Measurements from ENCODE around the gene PLCE1. TPM values are rescaled to one million over a fixed set of nuclear protein-coding genes. Genes with fewer than 3 reads are reported as not detected.

Gene PLCE1
- total and polyA plus RNA-seq, 2 of the 8 experiments (the other 6 are each of a cell fraction or from before 2014, with no cell fraction given) = 0.05 to 0.06 TPM

DNA sequence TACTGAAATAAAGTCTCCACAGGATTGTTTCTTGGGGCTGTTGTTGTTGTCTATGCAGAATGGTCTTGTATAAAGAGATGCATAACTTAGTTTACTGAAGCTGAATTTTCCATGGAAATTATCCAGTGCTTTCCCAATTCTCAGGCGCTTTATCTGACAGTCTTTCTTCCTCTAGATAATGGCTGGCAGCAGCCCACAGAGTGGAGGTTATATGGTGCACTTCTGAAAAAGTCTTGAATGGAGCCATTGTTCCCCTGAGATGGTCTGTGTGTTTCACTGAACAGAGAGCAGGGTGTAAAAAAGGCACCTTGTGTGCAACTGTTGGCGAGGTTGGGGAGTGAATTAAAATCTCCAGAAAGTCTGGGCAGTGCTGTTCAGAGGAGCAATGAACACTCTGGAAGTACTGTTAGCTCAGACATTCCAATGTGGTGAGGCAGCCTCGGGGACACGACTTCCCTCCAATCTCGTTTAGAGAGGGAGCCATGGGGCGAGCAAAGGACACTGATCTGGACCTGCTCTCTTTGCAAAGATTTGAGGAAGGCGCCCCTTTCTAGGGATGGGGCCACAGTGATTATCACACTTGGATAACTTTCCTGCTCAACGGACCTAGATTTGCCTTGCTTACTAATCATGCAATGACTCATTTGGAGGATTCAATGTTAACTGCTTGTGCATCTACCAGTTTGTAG is 2.0 kb upstream of the PLCE1 start:
- Histone ChIP-seq H3K27me3 (replicated peaks in 1 of 4; ENCODE audit: control insufficient read depth in 3 of 4, extremely low read depth in 1 of 4, insufficient read depth in 3 of 4, low read length in 3 of 4) (peaks cover 25 to 65% (median 50%) of the 10 kb centered on the region in 4 experiments), H3K4me2 (ENCODE audit: insufficient read depth in 1 of 2, low read depth in 2 of 2, low read length in 2 of 2) (no peak overlapping the region), H3K23ac (ENCODE audit: insufficient read length) (no peak overlapping the region), H2BK120ac (replicated peaks; ENCODE audit: low read depth, low read length) (no peak overlapping the region), H2AK5ac (ENCODE audit: low read depth, low read length) (no peak overlapping the region), H3K23me2 (ENCODE audit: low read depth, low read length) (peaks cover 8% of the 10 kb centered on the region; the same call in 1 of the 2 replicates), H3K4me1 (replicated peaks in 1 of 4; ENCODE audit: control insufficient read depth in 3 of 4, insufficient read depth in 4 of 4, low read length in 3 of 4) (peaks cover 0 to 3% (median 0%) of the 10 kb centered on the region in 4 experiments; a peak in 3 of 7 replicates), H4K8ac (ENCODE audit: extremely low read depth, insufficient read depth, low read length) (no peak overlapping the region), H3K4me3 (ENCODE audit: extremely low read depth in 1 of 4, insufficient read depth in 2 of 4, low read depth in 3 of 4, low read length in 4 of 4) (no peak overlapping the region), H4K20me1 (replicated peaks in 1 of 2; ENCODE audit: control insufficient read depth in 1 of 2, insufficient read depth in 2 of 2, low read length in 2 of 2) (no peaks in the 10 kb centered on the region), H2BK15ac (ENCODE audit: low read length) (no peak overlapping the region), H3K56ac (replicated peaks; ENCODE audit: insufficient read length, low read depth, low read length) (no peak overlapping the region), H3K9me3 (ENCODE audit: insufficient read depth in 2 of 2, low read depth in 1 of 2, low read length in 1 of 2) (no peaks in the 10 kb centered on the region), H3K36me3 (ENCODE audit: control insufficient read depth in 2 of 4, insufficient read depth in 4 of 4, low read length in 3 of 4) (no peaks in the 10 kb centered on the region), H3K4ac (replicated peaks; ENCODE audit: insufficient read length, low read depth, low read length) (no peak overlapping the region), H2BK20ac (ENCODE audit: low read length) (no peak overlapping the region), H3K79me2 (ENCODE audit: control insufficient read depth in 1 of 2, insufficient read depth in 2 of 2, low read length in 2 of 2) (no peaks in the 10 kb centered on the region), H3K27ac (ENCODE audit: low read depth, low read length) (no peak overlapping the region), H4K5ac (ENCODE audit: insufficient read length, low read depth, low read length) (no peak overlapping the region), H4K91ac (replicated peaks; ENCODE audit: insufficient read length, low read length) (no peak overlapping the region), H3K14ac (ENCODE audit: insufficient read length) (no peak overlapping the region), H2AFZ (ENCODE audit: low read length) (no peak overlapping the region), H2BK5ac (ENCODE audit: low read depth, low read length) (no peak overlapping the region), H2BK12ac (ENCODE audit: low read depth, low read length) (no peak overlapping the region), H3K9ac (replicated peaks in 1 of 4; ENCODE audit: extremely low read depth in 1 of 4, low read depth in 3 of 4, low read length in 3 of 4) (no peak overlapping the region; a peak in 1 of 7 replicates), H3K18ac (ENCODE audit: extremely low read depth, low read length) (no peak overlapping the region), H3K79me1 (ENCODE audit: low read depth, low read length) (no peaks in the 10 kb centered on the region)
- TF ChIP-seq JUND (IDR thresholded peaks at IDR 0.05; ENCODE audit: low read length) (peak; percentile 70), POU5F1 (IDR thresholded peaks at IDR 0.05; ENCODE audit: low read depth, low read length) (no peak), JUN (IDR thresholded peaks at IDR 0.05; ENCODE audit: low read depth, low read length) (peak; percentile 60; the same call in 1 of the 2 replicates), CBX5 (IDR thresholded peaks at IDR 0.05; ENCODE audit: low read depth, low read length) (no peak)
- POLR2A ChIA-PET (ENCODE audit: partially characterized antibody) = no interaction called here
- WGBS, 2 experiments (ENCODE audit: extremely low coverage in 1 of 2, insufficient coverage in 1 of 2, insufficient read length in 1 of 2, insufficient replicate concordance in 2 of 2, low coverage in 1 of 2, low lambda C conversion rate in 2 of 2, missing lambda C conversion rate in 1 of 2) = 51% methylated on average over 8 of the region's 8 CpGs; no CpG with 5 or more reads in 1 of the 2 experiments
- no peak for DNase-seq (ENCODE audit: low read depth in 1 of 2, low spot score in 2 of 2)
- FAIRE-seq = no peak
- CTCF ChIA-PET (ENCODE audit: partially characterized antibody) = interaction anchor here (1.0 to 2.0 kb wide), 10 partner anchors 10 to 127 kb away, joined by 3 to 7 read pairs (median 3); no protein-coding TSS in a partner anchor

All from H1 (cell line).